B cell (primary cell): ENCODE data around the gene SLCO2B1.

Experiments used
- EZH2 ChIP-seq: IDR thresholded peaks from 2 replicates; pipeline ENCODE4 v1.6.1; 2012; ENCODE audit warnings: borderline replicate concordance, low read depth, mild to moderate bottlenecking, moderate library complexity, low read length; ENCODE audit not compliant: insufficient read depth, poor library complexity, severe bottlenecking
- TF ChIP-seq, protein P1 (sequence below): fragments of 200-600 bp; IDR thresholded peaks from one replicate; pipeline ENCODE4 v1.8.0; 2022; ENCODE audit warnings: antibody characterized with exemption, mild to moderate bottlenecking

- TF ChIP-seq, protein P1, sequence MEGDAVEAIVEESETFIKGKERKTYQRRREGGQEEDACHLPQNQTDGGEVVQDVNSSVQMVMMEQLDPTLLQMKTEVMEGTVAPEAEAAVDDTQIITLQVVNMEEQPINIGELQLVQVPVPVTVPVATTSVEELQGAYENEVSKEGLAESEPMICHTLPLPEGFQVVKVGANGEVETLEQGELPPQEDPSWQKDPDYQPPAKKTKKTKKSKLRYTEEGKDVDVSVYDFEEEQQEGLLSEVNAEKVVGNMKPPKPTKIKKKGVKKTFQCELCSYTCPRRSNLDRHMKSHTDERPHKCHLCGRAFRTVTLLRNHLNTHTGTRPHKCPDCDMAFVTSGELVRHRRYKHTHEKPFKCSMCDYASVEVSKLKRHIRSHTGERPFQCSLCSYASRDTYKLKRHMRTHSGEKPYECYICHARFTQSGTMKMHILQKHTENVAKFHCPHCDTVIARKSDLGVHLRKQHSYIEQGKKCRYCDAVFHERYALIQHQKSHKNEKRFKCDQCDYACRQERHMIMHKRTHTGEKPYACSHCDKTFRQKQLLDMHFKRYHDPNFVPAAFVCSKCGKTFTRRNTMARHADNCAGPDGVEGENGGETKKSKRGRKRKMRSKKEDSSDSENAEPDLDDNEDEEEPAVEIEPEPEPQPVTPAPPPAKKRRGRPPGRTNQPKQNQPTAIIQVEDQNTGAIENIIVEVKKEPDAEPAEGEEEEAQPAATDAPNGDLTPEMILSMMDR = no peak
- TF ChIP-seq EZH2 = no peak
Observed at GRCh38 chr11:75199412-75199955, 48.6 kb downstream of the SLCO2B1 start.
